Left lung (tissue), 10 donors: ENCODE results near the gene RAD9A. TPM values are rescaled to one million over a fixed set of nuclear protein-coding genes. Genes with fewer than 3 reads are reported as not detected.
A peak's percentile ranks its signal among the peaks of the same experiment; 100 is the strongest.

Experiments
- ATAC-seq: fragments of 200-7000 bp; cut with Tn5 transposase; one replicate; pipeline ENCODE4 v1.9.1; 2020; ENCODE audit warnings: moderate library complexity
- DNase-seq, 4 donors: peaks; one replicate each; pipeline ENCODE4 v3.0.0-alpha.2; 2013 to 2020
- H3K27ac ChIP-seq, 2 donors: fragments of 200-600 bp; sonication (generic) in 1 of 2; one replicate each; pipeline versions ENCODE4 v1.5.0 to v1.8.0; 2020 to 2021
- H3K27me3 ChIP-seq, 2 donors: fragments of 200-600 bp; sonication (generic) in 1 of 2; one replicate each; pipeline versions ENCODE4 v1.5.0 to v1.8.0; 2020 to 2021
- H3K36me3 ChIP-seq, 2 donors: fragments of 200-600 bp; sonication (generic) in 1 of 2; one replicate each; pipeline versions ENCODE4 v1.5.0 to v1.8.0; 2020 to 2021
- H3K4me1 ChIP-seq, 2 donors: fragments of 200-600 bp; one replicate each; pipeline ENCODE4 v1.8.0; 2021
- H3K4me3 ChIP-seq, 2 donors: fragments of 200-600 bp; sonication (generic) in 1 of 2; one replicate each; pipeline versions ENCODE4 v1.5.0 to v1.8.0; 2020 to 2021; ENCODE audit warnings: mild to moderate bottlenecking in 1 of 2
- H3K9me3 ChIP-seq, 2 donors: fragments of 200-600 bp; sonication (generic) in 1 of 2; one replicate each; pipeline versions ENCODE4 v1.5.0 to v1.8.0; 2020 to 2021
- intact Hi-C, 2 donors: fragments of 100-400 bp; cut with DNase I; formaldehyde crosslinking; loops; one replicate each; pipeline versions ENCODE4 v1.11.2 to v1.14.2; 2022
- polyA plus RNA-seq, 6 donors: library from polyadenylated mRNA; unstranded; fragments of 120-200 nt; gene quantifications; one replicate each; pipeline ENCODE4 v1.2.1, GENCODE V29; 2013; ENCODE audit not compliant: insufficient read length in 6 of 6
- total RNA-seq, 2 donors: library from RNA; stranded (reverse); fragmentation: NEBNext Ultra II Directional; extraction: Animal tissue kit (Norgen Biotek cat#: 25700); gene quantifications; one replicate each; pipeline ENCODE4 v1.2.1, GENCODE V29; 2021
- TF ChIP-seq, protein P1 (sequence below), 2 donors: fragments of 200-600 bp; sonication (generic) in 1 of 2; IDR thresholded peaks; one replicate each; pipeline versions ENCODE4 v1.5.0 to v1.8.0; 2021; ENCODE audit warnings: antibody characterized with exemption in 2 of 2
- donor health status: DM: no; HTN: yes; CAD: no.
- donor health status: DM: no; HTN: no; CAD: no.

RAD9A gene
- total and polyA plus RNA-seq, 8 donors, result 18.4 to 31.3 (median 23.7) TPM

DNA sequence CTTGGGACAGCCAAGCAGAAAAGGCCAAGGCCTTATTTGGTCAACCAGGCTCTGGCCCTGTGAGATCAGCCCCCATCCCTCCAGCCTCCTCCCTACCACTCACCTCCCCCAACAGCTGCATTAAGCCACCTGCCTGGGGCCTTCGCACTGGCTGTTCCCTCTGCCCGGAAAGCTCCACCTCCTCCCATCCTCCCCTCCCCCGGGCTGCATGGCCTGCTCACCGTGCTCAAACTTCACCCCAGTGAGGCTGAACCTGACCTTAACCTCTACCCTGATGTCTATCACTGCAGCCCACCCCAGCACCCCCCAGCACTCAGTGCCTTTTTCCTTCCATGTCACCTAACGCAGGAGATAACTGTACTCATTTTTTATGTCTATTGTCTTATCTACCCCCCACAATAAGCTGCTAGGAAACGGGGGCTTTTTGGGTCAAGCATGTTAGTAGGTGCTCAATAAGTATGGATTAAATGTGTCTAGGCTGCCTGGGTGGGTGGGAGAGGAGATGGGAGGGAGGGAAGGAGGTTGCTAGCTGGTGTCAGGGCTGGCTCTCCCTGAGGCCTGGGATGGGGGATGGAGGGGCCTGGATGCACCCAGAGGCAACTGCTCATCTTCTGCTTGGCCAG lies 44.8 kb downstream of the RAD9A start:
- TF ChIP-seq, protein P1, sequence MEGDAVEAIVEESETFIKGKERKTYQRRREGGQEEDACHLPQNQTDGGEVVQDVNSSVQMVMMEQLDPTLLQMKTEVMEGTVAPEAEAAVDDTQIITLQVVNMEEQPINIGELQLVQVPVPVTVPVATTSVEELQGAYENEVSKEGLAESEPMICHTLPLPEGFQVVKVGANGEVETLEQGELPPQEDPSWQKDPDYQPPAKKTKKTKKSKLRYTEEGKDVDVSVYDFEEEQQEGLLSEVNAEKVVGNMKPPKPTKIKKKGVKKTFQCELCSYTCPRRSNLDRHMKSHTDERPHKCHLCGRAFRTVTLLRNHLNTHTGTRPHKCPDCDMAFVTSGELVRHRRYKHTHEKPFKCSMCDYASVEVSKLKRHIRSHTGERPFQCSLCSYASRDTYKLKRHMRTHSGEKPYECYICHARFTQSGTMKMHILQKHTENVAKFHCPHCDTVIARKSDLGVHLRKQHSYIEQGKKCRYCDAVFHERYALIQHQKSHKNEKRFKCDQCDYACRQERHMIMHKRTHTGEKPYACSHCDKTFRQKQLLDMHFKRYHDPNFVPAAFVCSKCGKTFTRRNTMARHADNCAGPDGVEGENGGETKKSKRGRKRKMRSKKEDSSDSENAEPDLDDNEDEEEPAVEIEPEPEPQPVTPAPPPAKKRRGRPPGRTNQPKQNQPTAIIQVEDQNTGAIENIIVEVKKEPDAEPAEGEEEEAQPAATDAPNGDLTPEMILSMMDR (IDR thresholded peaks at IDR 0.05), result no peak
- Histone ChIP-seq H3K4me3 (peak overlapping the region in 1 of 2 donors; percentile 34), H3K27ac (peak overlapping the region in 1 of 2 donors; percentile 45), H3K27me3 (no peaks in the 10 kb centered on the region), H3K9me3 (no peaks in the 10 kb centered on the region), H3K4me1 (peaks cover 0 to 58% of the 10 kb centered on the region in 2 donors), H3K36me3 (peaks cover 0 to 95% of the 10 kb centered on the region in 2 donors)
- peak in 1 of 4 donors; percentile 72 for DNase-seq
- ATAC-seq, result no peak
- intact Hi-C loops, result no loop called here

DNA sequence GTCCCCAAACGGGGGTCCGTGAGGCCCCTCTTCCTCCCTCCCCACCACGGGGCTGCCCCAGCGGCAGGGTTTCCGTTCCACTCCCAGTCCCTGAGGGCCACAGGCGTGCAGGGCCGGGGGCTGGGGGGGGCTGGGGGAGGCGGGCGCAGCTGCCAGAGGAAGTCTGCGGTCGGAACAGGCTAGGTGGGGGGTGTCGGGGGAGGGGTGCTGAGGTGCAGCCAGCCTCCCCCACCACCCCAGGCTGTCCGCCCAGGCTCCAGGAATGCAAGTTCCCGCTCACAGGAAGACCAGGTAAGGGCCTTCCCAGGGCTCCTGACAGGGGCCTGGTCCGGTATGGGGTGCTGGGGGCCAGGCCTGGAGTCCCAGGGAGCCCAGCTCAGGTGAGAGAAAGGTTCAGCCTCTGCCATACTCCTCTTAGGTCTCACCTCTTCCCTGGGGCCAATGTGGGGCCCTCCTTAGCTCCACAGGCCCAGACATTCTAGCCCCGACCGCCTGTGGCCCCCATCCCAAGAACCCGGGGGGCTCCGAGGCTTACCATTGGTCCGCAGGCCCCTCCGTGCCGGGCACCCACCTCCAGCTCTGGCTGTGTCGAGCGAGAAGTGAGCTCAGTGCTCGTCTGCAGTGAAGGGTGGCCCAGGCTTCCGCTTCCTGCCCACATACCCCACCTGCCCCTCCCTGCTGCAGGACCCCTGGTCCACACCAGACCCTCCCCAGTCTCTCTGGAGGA lies 45.5 kb downstream of the RAD9A start, which contains the start of gene PTPRCAP:
TSS of gene PTPRCAP (minus strand) at position 601 of the 727 bp plus-strand sequence. CDS start at position 538, 63 bp downstream.
- ATAC-seq (peak; percentile 7), DNase-seq (peak in 1 of 4 donors; percentile 72)
- H3K36me3 ChIP-seq, result peaks cover 0 to 95% of the 10 kb centered on the region in 2 donors

DNA sequence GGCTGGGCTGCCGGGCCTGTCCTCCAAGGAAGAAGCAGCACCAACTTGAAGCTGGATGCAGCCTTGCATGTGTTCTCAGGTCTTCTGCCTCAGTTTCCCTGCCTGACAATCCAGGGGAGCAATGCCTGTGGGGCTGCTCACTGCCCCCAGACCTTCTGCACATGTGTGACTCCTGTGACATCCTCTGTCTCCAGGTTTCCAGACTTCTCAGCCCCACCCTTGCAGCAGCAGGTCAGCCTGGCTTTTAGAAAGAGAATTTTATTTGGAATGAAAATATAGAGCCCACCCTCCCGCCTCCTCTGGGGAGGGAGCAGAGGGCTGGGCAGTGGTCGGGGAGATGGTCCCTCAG lies 46.0 kb downstream of the RAD9A start:
- intact Hi-C loops, result no loop called here
- TF ChIP-seq, protein P1 (IDR thresholded peaks at IDR 0.05), result no peak
- no peaks in the 10 kb centered on the region for H3K27me3 ChIP-seq
- peaks cover 0 to 90% of the 10 kb centered on the region in 2 donors for H3K36me3 ChIP-seq
- no peaks in the 10 kb centered on the region for H3K9me3 ChIP-seq
- ATAC-seq (no peak), DNase-seq (no peak)
- peak overlapping the region in 1 of 2 donors; percentile 45 for H3K27ac ChIP-seq
- H3K4me3 ChIP-seq, result peak overlapping the region in 1 of 2 donors; percentile 34
- H3K4me1 ChIP-seq, result peaks cover 6 to 70% of the 10 kb centered on the region in 2 donors

More for the DNA sequence above, 45.5 kb downstream of the RAD9A start, which contains the start of gene PTPRCAP:
- H3K4me3 ChIP-seq, result peak within 1 kb of the TSS in 1 of 2 donors; percentile 34
- peak within 1 kb of the TSS in 1 of 2 donors; percentile 45 for H3K27ac ChIP-seq
- no peaks in the 10 kb centered on the region for H3K9me3 ChIP-seq
- TF ChIP-seq, protein P1 (IDR thresholded peaks at IDR 0.05), result no peak
- intact Hi-C loops, result no loop called here
- peaks cover under 1 to 64% of the 10 kb centered on the region in 2 donors for H3K4me1 ChIP-seq
- H3K27me3 ChIP-seq, result no peaks in the 10 kb centered on the region

DNA sequence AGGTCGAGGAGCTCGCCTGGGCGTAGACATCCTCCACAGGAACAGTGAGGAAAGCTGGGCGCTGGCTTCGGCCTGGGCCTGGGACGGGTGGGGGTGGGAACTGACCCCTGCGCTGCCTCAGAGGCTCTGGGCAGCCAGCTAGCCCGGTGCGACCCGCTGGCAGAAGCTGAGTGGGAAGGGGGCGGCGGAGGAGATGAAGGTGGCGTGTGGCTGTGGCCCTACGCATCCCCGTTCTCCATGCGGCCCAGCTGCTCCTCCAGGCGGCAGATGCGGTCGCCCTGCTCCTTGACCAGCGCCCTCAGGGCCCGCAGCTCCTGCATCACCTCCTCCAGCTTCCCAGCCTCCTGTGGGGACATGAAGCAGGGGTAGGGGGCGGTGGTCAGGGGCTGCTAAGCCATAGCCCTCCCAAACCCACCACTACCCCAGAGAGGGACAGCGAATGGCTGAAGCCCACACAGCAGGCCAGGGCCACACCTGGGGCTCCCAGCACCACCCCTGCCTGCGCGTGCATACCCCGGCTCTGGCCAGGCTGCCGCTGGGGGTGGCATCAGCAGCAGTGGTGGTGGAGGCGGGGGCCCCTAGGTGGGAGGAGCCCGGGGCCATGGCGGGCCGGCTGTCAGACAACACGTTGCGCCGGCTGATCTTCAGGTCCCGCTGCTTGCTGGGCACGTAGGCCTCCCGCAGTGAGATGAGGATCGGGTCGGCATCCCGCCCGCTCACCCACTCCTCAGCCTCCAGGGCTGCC lies 46.5 kb downstream of the RAD9A start:
- peak in 1 of 4 donors; percentile 81 for DNase-seq
- H3K9me3 ChIP-seq, result no peaks in the 10 kb centered on the region
- no peak for ATAC-seq
- no peaks in the 10 kb centered on the region for H3K27me3 ChIP-seq
- intact Hi-C loops, result no loop called here
- TF ChIP-seq, protein P1 (IDR thresholded peaks at IDR 0.05), result no peak
- peak overlapping the region in 1 of 2 donors; percentile 34 for H3K4me3 ChIP-seq
- H3K27ac ChIP-seq, result peak overlapping the region in 1 of 2 donors; percentile 45
- H3K36me3 ChIP-seq, result peaks cover 0 to 85% of the 10 kb centered on the region in 2 donors
- H3K4me1 ChIP-seq, result peaks cover 6 to 73% of the 10 kb centered on the region in 2 donors
